C4-2B (cell line): ENCODE measurements around the gene GAGE12G.
"Not testable (repeated sequence)": the region's sequence is repeated elsewhere in the genome, so short reads cannot be mapped to it uniquely, and the experiment has no call there.

Experiments used
- CTCF ChIP-seq: fragments of 450-650 bp; conservative IDR thresholded peaks from 2 replicates; pipeline ENCODE4 v1.5.1; 2017; ENCODE audit warnings: mild to moderate bottlenecking
- ZFX ChIP-seq: fragments of 450-650 bp; IDR thresholded peaks from 2 replicates; pipeline ENCODE4 v1.6.1; 2017

GRCh38 chrX:49570100-49570499 is at the start of gene GAGE12G:
- not testable (repeated sequence) for TF ChIP-seq CTCF, ZFX
